ENCODE measurements around the gene ZNF888. TPM values are rescaled to one million over a fixed set of nuclear protein-coding genes. Genes with fewer than 3 reads are reported as not detected.

ZNF888 gene
- total and polyA plus RNA-seq, 9 of the 15 experiments (the other 6 are each of a cell fraction or from before 2014, with no cell fraction given) = 1.6 to 13.3 (median 9.9) TPM

GRCh38 chr19:52936151-52936953 is 13.1 kb upstream of the ZNF888 start (continued):
- TF ChIP-seq TFAP4 (CRISPR knock-in tag; IDR thresholded peaks at IDR 0.05; ENCODE audit: borderline replicate concordance) (peak; percentile 86), FOXA1 (IDR thresholded peaks at IDR 0.05; ENCODE audit: borderline replicate concordance) (no peak), ILF3 (IDR thresholded peaks at IDR 0.05; ENCODE audit: borderline replicate concordance) (no peak), MCM7 (IDR thresholded peaks at IDR 0.05) (no peak), FOXM1 (IDR thresholded peaks at IDR 0.05; ENCODE audit: low read depth) (peak; percentile 94), FOXM1 (CRISPR knock-in tag; IDR thresholded peaks at IDR 0.05; ENCODE audit: low read depth) (0 out of 2 replicates have a peak, but pooled peaks have one; percentile 65), POLR2G (IDR thresholded peaks at IDR 0.05; ENCODE audit: low read depth, low read length) (no peak), HBP1 (CRISPR knock-in tag; IDR thresholded peaks at IDR 0.05) (0 out of 2 replicates have a peak, but pooled peaks have one; percentile 6), ATF4 (CRISPR knock-in tag; IDR thresholded peaks at IDR 0.05) (peak; percentile 84), THRA (IDR thresholded peaks at IDR 0.05) (no peak), SETDB1 (IDR thresholded peaks at IDR 0.05; ENCODE audit: low read length) (no peak), ZNF24 (IDR thresholded peaks at IDR 0.05) (peak; percentile 78), ZNF551 (CRISPR knock-in tag; IDR thresholded peaks at IDR 0.05) (no peak), CUX1 (CRISPR knock-in tag; IDR thresholded peaks at IDR 0.05) (peak; percentile 97), KDM4B (IDR thresholded peaks at IDR 0.05; ENCODE audit: borderline replicate concordance in 2 of 2, low read depth in 1 of 2) (no peak), CTBP1 (IDR thresholded peaks at IDR 0.05; ENCODE audit: borderline replicate concordance) (peak; percentile 99), OTX1 (CRISPR knock-in tag; IDR thresholded peaks at IDR 0.05) (peak; percentile 85)
